Measurements from ENCODE around the gene MCC.
A peak's percentile ranks its signal among the peaks of the same experiment; 100 is the strongest.

MCC gene

DNA sequence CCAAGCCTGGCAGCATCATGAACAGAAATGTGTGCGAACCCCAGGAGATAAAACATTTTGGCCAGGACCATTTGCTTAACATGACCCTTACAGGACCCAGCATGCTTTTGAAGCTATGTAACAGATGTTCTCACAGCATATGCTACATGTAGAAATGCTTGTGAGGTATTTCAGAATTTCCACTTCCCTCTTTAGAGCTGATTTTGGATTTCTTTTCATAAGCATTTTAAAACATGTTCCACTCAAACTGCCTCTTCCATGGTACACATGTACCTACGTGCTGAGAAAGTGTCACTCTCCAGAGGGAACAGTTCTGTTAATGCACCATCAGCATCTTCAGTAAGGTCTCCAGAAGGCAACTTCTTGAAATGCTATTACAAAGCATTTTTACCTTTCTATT, 37.8 kb downstream of the MCC start:
- no CpG with 5 or more reads among the region's 2 CpGs for WGBS (ENCODE audit: extremely low coverage, insufficient coverage, insufficient read length)
- H2BK120ac ChIP-seq (ENCODE audit: insufficient read depth, low read length, poor library complexity), result no peak overlapping the region
- no peaks in the 10 kb centered on the region for H3K9me3 ChIP-seq (ENCODE audit: insufficient read depth, low read depth, low read length)
- no peaks in the 10 kb centered on the region for H3K79me1 ChIP-seq (ENCODE audit: low read length)
- no peaks in the 10 kb centered on the region for H3K36me3 ChIP-seq (ENCODE audit: control insufficient read depth in 1 of 2, insufficient read depth in 2 of 2, low read length in 2 of 2)
- no peak overlapping the region for H3K4ac ChIP-seq (ENCODE audit: low read depth, low read length)
- no peaks in the 10 kb centered on the region for H3K27me3 ChIP-seq (ENCODE audit: insufficient read depth, low read length)
- H4K91ac ChIP-seq (ENCODE audit: low read depth, low read length), result no peak overlapping the region
- H2BK12ac ChIP-seq (ENCODE audit: low read length), result no peak overlapping the region
- H3K4me3 ChIP-seq (ENCODE audit: low read depth, low read length), result no peak overlapping the region
- no peak overlapping the region for H3K4me2 ChIP-seq (ENCODE audit: low read length)
- H3K9ac ChIP-seq (ENCODE audit: low read length), result peak overlapping the region; percentile 50
- H2BK5ac ChIP-seq (ENCODE audit: low read depth, low read length, poor library complexity), result no peak overlapping the region
- H3K4me1 ChIP-seq (ENCODE audit: control insufficient read depth in 1 of 2, insufficient read depth in 2 of 2, low read length in 2 of 2), result no peaks in the 10 kb centered on the region
- H3K79me2 ChIP-seq (ENCODE audit: control insufficient read depth, insufficient read depth, low read length, poor library complexity), result no peaks in the 10 kb centered on the region
- H3K23ac ChIP-seq (ENCODE audit: low read length), result no peak overlapping the region
- H3K14ac ChIP-seq (ENCODE audit: low read length), result no peak overlapping the region
- no peak overlapping the region for H2AFZ ChIP-seq (ENCODE audit: insufficient read depth, low read length, poor library complexity)
- H3K18ac ChIP-seq (ENCODE audit: low read length), result no peak overlapping the region
- no peak for DNase-seq
- no peak overlapping the region for H4K8ac ChIP-seq (ENCODE audit: low read depth, low read length)
- H4K12ac ChIP-seq (ENCODE audit: low read depth, low read length), result no peak overlapping the region
- H2AK5ac ChIP-seq (ENCODE audit: low read length), result no peak overlapping the region
- H3K27ac ChIP-seq (ENCODE audit: low read depth, low read length), result no peak overlapping the region

DNA sequence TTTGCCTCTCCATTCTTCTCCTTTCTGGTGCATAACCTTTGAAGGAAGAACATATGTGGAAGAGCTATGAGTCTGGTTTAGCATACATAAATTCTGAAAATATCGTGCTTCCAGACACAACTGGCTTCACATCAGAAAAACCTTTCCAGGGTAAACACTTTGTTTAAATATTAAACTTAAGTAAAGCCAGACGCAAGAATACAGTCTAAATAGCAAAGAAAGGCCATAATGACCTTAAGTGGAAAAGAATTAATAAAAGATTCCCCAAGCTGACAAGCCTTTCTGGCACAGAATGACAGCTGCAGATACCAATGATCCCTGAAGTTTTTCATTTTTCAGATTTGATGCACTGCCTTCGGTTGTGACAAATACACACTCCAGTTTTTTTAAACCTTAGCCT, 40.0 kb downstream of the MCC start:
- Histone ChIP-seq H3K27me3 (ENCODE audit: insufficient read depth, low read length) (no peaks in the 10 kb centered on the region), H3K36me3 (ENCODE audit: control insufficient read depth in 1 of 2, insufficient read depth in 2 of 2, low read length in 2 of 2) (no peaks in the 10 kb centered on the region)
- no CpG with 5 or more reads among the region's 3 CpGs for WGBS (ENCODE audit: extremely low coverage, insufficient coverage, insufficient read length)

DNA sequence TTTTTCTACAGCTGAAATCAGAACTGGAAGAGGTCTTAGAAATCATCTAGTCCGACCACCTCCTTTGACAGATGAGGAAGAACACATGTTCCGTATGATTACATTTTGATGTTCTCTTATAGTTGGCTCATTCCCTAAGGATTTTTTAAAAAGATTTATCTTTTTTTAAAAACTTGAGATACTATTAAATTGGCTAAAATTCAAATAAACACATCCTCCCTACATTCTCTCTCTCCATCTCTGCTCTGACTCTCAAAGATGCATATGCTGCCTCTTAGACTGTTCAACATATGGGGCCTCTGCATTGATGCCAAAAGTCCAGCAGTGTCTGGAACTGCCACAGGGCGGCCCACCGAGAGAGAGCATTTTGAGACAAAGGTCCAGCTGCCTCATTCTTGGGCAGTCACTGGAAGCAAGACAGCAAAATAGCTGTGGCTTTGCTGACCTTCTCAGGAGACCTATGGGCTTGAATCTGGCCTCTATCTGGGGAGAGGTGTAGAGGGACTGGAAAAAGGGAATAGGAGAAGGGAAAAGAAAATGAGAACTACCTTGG, 40.7 kb downstream of the MCC start:
- no peak overlapping the region for H3K23ac ChIP-seq (ENCODE audit: low read length)
- peaks cover 3% of the 10 kb centered on the region for H3K9me3 ChIP-seq (ENCODE audit: insufficient read depth, low read depth, low read length)
- no peak overlapping the region for H4K12ac ChIP-seq (ENCODE audit: low read depth, low read length)
- H2AK5ac ChIP-seq (ENCODE audit: low read length), result no peak overlapping the region
- no peak overlapping the region for H3K27ac ChIP-seq (ENCODE audit: low read depth, low read length)
- no peak overlapping the region for H2AFZ ChIP-seq (ENCODE audit: insufficient read depth, low read length, poor library complexity)
- no peak overlapping the region for H4K8ac ChIP-seq (ENCODE audit: low read depth, low read length)
- no peaks in the 10 kb centered on the region for H3K27me3 ChIP-seq (ENCODE audit: insufficient read depth, low read length)
- H2BK5ac ChIP-seq (ENCODE audit: low read depth, low read length, poor library complexity), result no peak overlapping the region
- DNase-seq, result peak in 1 of 2 donors; percentile 20
- H3K4me1 ChIP-seq (ENCODE audit: control insufficient read depth in 1 of 2, insufficient read depth in 2 of 2, low read length in 2 of 2), result no peaks in the 10 kb centered on the region
- H2BK12ac ChIP-seq (ENCODE audit: low read length), result no peak overlapping the region
- no peaks in the 10 kb centered on the region for H3K36me3 ChIP-seq (ENCODE audit: control insufficient read depth in 1 of 2, insufficient read depth in 2 of 2, low read length in 2 of 2)
- H3K79me1 ChIP-seq (ENCODE audit: low read length), result no peaks in the 10 kb centered on the region
- no peak overlapping the region for H3K4me2 ChIP-seq (ENCODE audit: low read length)
- no CpG with 5 or more reads among the region's 4 CpGs for WGBS (ENCODE audit: extremely low coverage, insufficient coverage, insufficient read length)
- no peak overlapping the region for H3K18ac ChIP-seq (ENCODE audit: low read length)
- no peak overlapping the region for H3K4me3 ChIP-seq (ENCODE audit: low read depth, low read length)
- H3K9ac ChIP-seq (ENCODE audit: low read length), result no peak overlapping the region
- no peaks in the 10 kb centered on the region for H3K79me2 ChIP-seq (ENCODE audit: control insufficient read depth, insufficient read depth, low read length, poor library complexity)
- H4K91ac ChIP-seq (ENCODE audit: low read depth, low read length), result no peak overlapping the region
- no peak overlapping the region for H3K14ac ChIP-seq (ENCODE audit: low read length)
- H2BK120ac ChIP-seq (ENCODE audit: insufficient read depth, low read length, poor library complexity), result no peak overlapping the region
- no peak overlapping the region for H3K4ac ChIP-seq (ENCODE audit: low read depth, low read length)

More for the DNA sequence above, 40.0 kb downstream of the MCC start:
- Histone ChIP-seq H3K79me1 (ENCODE audit: low read length) (no peaks in the 10 kb centered on the region), H4K12ac (ENCODE audit: low read depth, low read length) (no peak overlapping the region), H4K8ac (ENCODE audit: low read depth, low read length) (no peak overlapping the region), H2BK12ac (ENCODE audit: low read length) (no peak overlapping the region), H3K23ac (ENCODE audit: low read length) (no peak overlapping the region), H3K14ac (ENCODE audit: low read length) (no peak overlapping the region), H2BK5ac (ENCODE audit: low read depth, low read length, poor library complexity) (no peak overlapping the region), H3K27ac (ENCODE audit: low read depth, low read length) (no peak overlapping the region), H3K9ac (ENCODE audit: low read length) (no peak overlapping the region), H3K4ac (ENCODE audit: low read depth, low read length) (no peak overlapping the region), H3K79me2 (ENCODE audit: control insufficient read depth, insufficient read depth, low read length, poor library complexity) (no peaks in the 10 kb centered on the region), H3K4me1 (ENCODE audit: control insufficient read depth in 1 of 2, insufficient read depth in 2 of 2, low read length in 2 of 2) (no peaks in the 10 kb centered on the region), H3K4me2 (ENCODE audit: low read length) (no peak overlapping the region), H3K9me3 (ENCODE audit: insufficient read depth, low read depth, low read length) (peaks cover 3% of the 10 kb centered on the region), H4K91ac (ENCODE audit: low read depth, low read length) (no peak overlapping the region), H3K18ac (ENCODE audit: low read length) (no peak overlapping the region), H2BK120ac (ENCODE audit: insufficient read depth, low read length, poor library complexity) (no peak overlapping the region), H2AK5ac (ENCODE audit: low read length) (no peak overlapping the region), H3K4me3 (ENCODE audit: low read depth, low read length) (no peak overlapping the region), H2AFZ (ENCODE audit: insufficient read depth, low read length, poor library complexity) (no peak overlapping the region)
- DNase-seq, result no peak

DNA sequence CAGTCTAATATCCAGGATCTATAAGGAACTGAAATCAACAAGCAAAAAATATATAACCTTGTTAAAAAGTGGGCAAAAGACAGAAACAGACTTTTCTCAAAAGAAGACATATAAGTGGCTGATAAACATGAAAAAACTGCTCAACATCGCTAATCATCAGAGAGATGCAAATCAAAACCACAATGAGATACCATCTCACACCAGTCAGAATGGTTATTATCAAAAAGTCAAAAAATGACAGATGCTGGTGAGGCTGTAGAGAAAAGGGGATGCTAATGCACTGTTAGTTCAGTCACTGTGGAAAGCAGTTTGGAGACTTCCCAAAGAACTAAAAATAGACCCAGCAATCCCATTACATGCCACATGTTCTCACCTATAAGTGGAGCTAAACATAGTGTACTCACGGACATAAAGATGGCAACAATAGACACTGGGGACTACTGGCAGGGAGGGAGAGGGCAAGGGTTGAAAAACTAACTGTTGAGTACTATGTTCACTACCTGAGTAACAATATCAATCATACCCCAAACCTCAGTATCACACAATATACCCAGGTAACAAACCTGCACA, 41.8 kb downstream of the MCC start:
- Histone ChIP-seq H3K36me3 (ENCODE audit: control insufficient read depth in 1 of 2, insufficient read depth in 2 of 2, low read length in 2 of 2) (no peaks in the 10 kb centered on the region), H3K14ac (ENCODE audit: low read length) (no peak overlapping the region), H3K4me1 (ENCODE audit: control insufficient read depth in 1 of 2, insufficient read depth in 2 of 2, low read length in 2 of 2) (no peaks in the 10 kb centered on the region), H3K79me2 (ENCODE audit: control insufficient read depth, insufficient read depth, low read length, poor library complexity) (no peaks in the 10 kb centered on the region), H3K4me2 (ENCODE audit: low read length) (no peak overlapping the region), H3K23ac (ENCODE audit: low read length) (no peak overlapping the region), H4K12ac (ENCODE audit: low read depth, low read length) (no peak overlapping the region), H2BK5ac (ENCODE audit: low read depth, low read length, poor library complexity) (no peak overlapping the region), H2AK5ac (ENCODE audit: low read length) (no peak overlapping the region), H3K27me3 (ENCODE audit: insufficient read depth, low read length) (no peaks in the 10 kb centered on the region), H3K4me3 (ENCODE audit: low read depth, low read length) (no peak overlapping the region), H3K9ac (ENCODE audit: low read length) (no peak overlapping the region), H3K9me3 (ENCODE audit: insufficient read depth, low read depth, low read length) (peaks cover 3% of the 10 kb centered on the region), H2BK12ac (ENCODE audit: low read length) (no peak overlapping the region), H2AFZ (ENCODE audit: insufficient read depth, low read length, poor library complexity) (no peak overlapping the region), H4K8ac (ENCODE audit: low read depth, low read length) (no peak overlapping the region), H2BK120ac (ENCODE audit: insufficient read depth, low read length, poor library complexity) (no peak overlapping the region), H3K18ac (ENCODE audit: low read length) (no peak overlapping the region), H3K4ac (ENCODE audit: low read depth, low read length) (no peak overlapping the region), H3K79me1 (ENCODE audit: low read length) (no peaks in the 10 kb centered on the region), H3K27ac (ENCODE audit: low read depth, low read length) (no peak overlapping the region), H4K91ac (ENCODE audit: low read depth, low read length) (no peak overlapping the region)
- WGBS (ENCODE audit: extremely low coverage, insufficient coverage, insufficient read length), result no CpG with 5 or more reads among the region's 2 CpGs
- DNase-seq, result no peak
